Measurements from ENCODE around the gene CDC25B.

DNA sequence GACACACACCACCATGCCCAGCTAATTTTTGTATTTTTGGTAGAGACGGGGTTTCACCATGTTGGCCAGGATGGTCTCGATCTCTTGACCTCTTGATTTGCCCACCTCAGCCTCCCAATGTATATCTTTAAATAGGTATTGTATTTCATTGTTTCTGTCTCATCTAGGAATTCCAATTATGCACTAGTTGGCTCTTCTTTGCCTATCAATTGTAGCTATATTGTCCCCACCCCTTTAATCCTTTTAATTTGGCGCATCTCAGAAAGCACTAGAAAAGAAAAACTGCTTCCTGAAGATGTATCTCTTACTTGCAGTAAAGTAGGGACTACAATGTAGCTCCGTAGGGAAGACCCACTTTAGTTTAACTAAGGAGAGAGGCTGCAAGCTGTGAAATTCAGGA is 40.0 kb downstream of the CDC25B start:
- TF ChIP-seq, protein P1, sequence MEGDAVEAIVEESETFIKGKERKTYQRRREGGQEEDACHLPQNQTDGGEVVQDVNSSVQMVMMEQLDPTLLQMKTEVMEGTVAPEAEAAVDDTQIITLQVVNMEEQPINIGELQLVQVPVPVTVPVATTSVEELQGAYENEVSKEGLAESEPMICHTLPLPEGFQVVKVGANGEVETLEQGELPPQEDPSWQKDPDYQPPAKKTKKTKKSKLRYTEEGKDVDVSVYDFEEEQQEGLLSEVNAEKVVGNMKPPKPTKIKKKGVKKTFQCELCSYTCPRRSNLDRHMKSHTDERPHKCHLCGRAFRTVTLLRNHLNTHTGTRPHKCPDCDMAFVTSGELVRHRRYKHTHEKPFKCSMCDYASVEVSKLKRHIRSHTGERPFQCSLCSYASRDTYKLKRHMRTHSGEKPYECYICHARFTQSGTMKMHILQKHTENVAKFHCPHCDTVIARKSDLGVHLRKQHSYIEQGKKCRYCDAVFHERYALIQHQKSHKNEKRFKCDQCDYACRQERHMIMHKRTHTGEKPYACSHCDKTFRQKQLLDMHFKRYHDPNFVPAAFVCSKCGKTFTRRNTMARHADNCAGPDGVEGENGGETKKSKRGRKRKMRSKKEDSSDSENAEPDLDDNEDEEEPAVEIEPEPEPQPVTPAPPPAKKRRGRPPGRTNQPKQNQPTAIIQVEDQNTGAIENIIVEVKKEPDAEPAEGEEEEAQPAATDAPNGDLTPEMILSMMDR (IDR thresholded peaks at IDR 0.05) = no peak
- no peak for TF ChIP-seq POLR2A (IDR thresholded peaks at IDR 0.05)

Data from breast epithelium (tissue), 3 donors.